IPS-18c (cell line): ENCODE data around the gene TNS1.

ENCODE experiments used
- H3K4me3 ChIP-seq: 2 replicates; pipeline ENCODE4 v1.7.0; 2013; ENCODE audit warnings: low read depth, mild to moderate bottlenecking, low read length, moderate library complexity; ENCODE audit not compliant: insufficient read depth
- H3K9me3 ChIP-seq: one replicate; pipeline ENCODE4 v1.6.1; 2013; ENCODE audit warnings: mild to moderate bottlenecking, low read length, moderate library complexity; ENCODE audit not compliant: control insufficient read depth, insufficient read depth

Gene TNS1

DNA sequence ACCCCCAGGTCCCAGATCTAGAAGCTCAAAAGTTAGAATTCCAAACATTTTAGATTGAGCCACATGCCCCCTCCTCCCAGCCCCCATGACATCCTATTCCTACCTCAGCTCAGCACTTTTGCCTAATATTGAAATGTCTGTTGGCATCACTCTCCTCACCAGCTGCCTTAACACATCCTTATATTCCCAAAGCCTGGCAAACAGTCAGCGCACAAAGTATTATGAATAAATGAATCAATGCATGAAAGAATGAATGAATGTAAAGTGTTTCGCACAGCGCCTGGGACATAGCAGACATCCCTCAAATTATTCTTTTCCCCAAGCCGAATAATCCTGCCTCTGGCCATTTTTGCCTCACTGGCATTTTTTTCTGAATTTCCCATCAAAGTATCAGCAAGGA is 175.8 kb downstream of the TNS1 start:
- H3K4me3 ChIP-seq: no peak overlapping the region

DNA sequence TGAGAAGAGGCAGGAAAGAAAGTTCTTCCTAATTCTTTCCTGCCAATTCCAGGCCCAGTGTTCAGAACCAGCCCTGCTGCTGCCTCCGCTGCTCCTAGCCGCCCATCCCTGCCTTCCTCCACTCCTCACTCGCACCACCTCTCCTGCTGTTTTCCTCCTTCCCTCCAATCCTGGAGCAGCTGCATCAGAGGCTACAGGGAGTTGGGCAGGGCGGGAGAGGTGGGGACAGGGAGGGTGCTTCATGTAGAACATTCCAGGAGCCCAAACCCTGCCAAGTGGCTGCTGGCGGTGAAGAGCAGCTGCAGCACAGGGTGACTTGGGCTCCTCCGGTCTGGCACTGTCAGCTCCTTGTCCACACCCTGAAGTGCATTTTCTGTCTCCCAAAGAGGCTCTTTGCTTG is 176.3 kb downstream of the TNS1 start:
- Histone ChIP-seq H3K4me3 (no peak overlapping the region), H3K9me3 (no peaks in the 10 kb centered on the region)

More for the DNA sequence above, 175.8 kb downstream of the TNS1 start:
- no peaks in the 10 kb centered on the region for H3K9me3 ChIP-seq

DNA sequence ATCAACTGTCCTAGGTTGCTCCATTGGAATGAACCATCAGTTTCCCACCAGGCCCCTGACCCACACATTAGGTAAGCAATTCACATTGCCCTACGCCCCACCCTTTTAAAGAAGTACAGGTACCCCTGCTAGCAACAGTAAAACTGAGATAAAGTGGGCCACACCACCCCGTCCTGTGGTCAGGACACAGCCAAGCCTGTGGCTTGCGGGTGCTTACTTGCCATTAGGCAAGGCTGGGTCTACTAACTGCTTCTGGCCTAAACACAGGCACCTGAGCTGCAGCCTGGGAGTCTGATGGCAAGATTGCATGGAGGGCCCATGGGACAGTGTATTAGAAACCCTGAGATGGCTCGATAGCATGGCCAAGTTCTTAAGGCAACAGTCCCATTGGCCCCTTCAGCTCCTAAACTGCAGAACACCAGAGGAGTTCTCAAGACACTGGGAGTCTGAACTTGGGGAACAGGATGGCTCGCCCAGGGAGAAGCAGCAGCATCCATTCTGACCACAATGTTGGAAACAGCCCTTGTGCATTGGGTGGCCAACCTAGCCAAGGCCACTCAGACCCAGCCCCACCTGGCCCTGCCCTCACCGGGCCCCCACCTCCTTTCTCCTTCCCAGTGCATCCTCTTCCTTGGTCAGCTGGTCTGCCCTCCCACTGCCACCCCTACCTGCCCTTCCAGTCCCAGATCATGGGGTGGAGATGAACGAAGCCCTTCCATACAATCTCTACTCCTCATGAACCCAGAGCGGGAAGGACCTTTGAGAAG is 177.1 kb downstream of the TNS1 start:
- no peaks in the 10 kb centered on the region for H3K9me3 ChIP-seq
- H3K4me3 ChIP-seq: no peak overlapping the region

- no peak overlapping the region for H3K4me3 ChIP-seq
- H3K9me3 ChIP-seq: no peaks in the 10 kb centered on the region
Measured at GRCh38 chr2:217824223-217824622, 178.6 kb downstream of the TNS1 start.

DNA sequence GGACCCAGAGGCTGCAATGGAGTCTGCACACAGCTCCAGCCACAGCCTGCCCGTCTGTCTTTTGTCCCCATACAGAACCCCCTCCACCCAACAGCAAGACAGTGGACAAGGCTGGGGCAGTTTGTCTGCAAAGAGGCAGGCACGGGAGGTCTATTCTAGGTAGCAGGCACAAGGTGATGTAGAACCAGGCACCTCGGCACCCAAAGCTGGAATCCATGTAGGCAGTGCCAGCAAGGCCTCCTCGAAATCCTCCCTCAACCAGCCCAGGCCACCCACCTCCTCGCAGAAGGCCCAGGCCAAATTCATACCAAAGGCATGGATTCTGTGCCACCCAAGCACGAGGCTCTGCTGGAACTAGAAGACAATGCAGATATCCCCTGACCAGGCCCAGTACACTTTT is 179.2 kb downstream of the TNS1 start:
- no peak overlapping the region for H3K4me3 ChIP-seq
- no peaks in the 10 kb centered on the region for H3K9me3 ChIP-seq

DNA sequence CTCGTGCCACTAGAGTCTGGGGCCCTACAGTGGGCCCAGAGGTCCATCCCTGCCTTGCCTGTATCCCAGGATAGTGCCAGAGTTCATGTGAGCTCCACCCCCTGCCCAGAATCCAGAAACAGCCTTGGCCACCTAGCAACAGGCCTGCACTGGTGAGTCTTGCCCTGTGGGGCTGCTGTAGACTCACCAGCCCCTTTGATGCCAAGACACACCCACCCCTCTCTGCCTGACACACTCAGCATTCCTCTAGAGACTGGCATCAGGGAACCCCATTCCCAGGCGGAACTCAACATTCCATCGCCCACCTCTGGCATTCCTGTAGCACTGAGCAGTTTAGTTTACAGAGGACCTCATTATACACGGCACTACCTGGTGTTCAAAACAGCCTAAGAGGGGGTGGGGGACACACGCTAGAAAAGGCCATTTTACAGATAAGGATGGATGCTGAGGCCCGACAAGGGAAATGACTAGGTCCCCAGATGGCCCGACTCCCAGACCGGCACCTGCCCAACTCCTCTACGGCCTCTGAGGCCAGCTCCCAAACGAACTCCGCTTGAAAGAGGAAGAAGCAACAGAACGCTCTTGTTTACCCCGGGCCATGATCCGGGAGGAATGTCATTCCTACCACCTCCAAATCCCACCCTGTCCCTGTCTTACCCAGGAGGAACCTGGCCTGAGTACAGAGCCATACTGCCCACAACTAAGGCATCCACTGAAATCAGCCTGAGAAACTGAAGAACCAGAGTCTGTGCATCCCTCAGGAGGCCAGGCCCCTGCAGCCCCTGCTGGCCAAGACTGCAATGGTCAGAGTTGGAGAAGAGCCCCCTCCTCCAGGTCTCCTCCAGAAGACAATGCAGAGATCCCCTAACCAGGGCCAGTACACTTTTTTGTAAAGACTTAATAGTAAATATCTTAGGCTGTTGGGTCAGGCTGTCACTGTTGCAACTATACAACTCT is 180.2 kb downstream of the TNS1 start:
- no peak overlapping the region for H3K4me3 ChIP-seq
- no peaks in the 10 kb centered on the region for H3K9me3 ChIP-seq

DNA sequence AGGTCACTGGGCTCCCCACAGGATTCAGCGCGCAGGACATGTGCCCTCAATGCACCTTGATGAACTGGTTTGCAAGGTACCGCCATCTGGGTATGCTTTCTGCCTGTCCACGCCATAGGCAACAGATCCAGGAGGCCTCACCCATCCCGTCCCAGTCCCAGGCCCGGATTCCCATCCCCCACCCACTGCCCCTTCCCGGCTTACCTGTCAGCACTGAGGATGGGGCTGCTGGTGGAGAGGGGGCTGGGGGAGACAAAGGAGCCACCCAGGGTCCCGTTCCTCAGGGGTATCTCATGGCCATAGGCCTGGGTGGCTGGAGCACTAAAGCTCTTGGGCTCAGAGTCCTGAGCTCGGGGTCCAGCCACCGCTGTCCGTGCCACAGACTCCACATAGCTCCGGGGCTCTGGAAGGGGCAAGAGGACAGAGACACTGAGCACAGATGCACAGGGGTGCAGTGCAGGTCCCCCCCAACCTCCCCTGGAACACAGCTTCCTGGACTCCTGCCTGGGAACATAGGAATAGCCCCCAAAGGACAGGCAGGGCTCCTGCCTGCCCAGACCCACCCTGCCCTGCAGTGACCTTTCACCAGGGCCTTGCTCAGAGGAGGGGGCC is 181.2 kb downstream of the TNS1 start:
- Histone ChIP-seq H3K4me3 (no peak overlapping the region), H3K9me3 (no peaks in the 10 kb centered on the region)

- Histone ChIP-seq H3K4me3 (no peak overlapping the region), H3K9me3 (no peaks in the 10 kb centered on the region)
Measured at GRCh38 chr2:217820904-217821303, 181.9 kb downstream of the TNS1 start.

DNA sequence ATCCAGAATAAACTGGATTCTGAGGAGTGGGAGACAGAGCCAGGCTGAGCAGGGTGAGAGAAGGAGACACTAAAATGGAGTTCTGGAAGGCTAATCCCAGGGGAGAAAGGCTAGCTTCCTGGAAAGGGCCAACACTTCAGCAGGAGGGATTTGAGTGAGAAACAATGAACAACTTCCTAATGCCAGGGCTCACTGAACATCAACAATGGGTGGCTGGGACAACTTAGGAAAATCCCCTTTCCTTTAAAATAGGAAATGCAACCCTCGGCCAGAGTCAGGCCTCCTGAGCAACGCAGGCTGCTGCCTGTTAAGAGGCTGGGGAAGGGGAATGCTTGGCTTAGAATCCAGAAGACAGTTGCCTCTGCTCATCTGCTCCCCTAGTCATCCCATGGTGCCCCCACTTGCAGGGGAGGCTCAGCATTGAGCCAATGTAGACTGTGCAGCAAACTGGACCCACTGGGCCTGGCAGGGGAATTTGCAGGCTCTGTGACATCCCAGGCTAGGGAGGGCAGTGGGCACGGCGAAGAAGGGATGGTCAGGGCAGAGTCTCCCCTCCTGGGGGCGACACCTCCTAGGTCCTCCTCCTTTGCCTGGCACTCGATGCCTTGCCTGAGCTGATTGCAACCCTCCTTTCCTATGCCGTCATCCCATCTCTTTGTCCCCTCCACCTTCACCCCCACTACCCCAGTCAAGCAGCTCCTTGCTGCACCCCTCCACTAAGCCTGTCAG is 182.5 kb downstream of the TNS1 start:
- H3K4me3 ChIP-seq: no peak overlapping the region
- no peaks in the 10 kb centered on the region for H3K9me3 ChIP-seq

DNA sequence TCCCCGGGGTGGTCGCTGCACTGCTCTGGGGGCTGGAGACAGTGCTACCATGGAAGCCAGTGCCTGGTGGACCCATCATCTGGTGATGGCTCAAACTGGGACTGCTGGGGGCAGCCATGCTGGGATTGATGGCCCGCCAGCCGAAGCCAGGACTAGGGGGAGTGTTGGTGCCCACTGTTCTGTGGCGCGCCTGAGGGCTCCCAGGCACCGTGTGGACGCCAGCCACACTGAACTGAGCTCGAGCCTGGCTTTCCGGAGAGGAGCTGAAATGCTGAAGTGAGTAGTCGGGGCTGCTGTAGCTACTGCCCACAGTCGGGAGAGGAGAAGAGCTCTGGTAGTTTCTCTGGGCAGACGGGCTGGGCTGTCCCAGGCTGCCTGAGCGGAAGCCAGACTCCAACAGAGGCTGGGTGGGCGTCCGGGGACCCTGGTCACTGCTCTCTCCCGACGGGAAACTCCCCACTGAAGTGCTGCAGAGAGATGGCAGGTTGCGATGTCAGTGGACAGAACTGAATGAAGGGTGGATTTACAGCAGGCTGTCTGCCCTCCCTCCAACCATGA is 184.4 kb downstream of the TNS1 start:
- Histone ChIP-seq H3K4me3 (no peak overlapping the region), H3K9me3 (no peaks in the 10 kb centered on the region)

DNA sequence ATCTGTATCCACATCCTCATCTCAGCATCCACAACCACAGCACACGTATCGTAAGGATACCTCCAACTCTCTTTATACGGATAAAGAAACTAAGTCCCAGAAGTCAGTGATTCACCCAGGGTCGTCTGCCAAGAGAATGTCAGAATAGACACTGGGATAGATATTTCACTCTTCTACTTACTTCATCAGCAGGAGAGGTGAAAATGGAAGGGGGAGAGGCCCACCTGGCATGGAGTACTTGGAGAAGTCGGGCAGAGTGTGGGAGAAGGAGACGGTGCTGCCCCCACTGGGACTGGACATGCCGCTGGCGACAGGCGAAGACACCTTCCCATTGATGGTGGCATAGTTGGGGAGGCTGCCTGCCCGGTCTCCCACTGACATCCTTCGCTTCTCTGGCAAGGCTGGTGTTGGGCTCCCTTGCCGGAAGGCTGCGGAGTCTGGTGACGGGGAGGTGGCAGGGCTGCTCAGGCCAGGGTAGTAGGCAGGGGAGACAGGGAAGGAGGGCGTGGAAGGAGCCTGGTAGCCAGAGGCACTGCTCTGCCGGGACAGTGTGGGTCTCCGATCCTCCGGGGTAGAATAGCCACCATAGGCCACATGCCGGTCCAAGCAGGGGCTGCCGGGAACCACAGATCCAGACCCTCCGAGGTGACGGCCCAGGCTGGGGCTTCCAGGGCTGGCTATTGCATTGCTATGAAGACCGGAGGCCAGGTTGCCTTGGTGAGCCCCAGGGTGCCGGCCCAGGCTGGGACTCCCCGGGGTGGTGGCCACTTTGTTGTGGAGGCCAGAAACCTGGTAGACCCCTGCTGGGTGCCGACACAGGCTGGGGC is 185.1 kb downstream of the TNS1 start:
- Histone ChIP-seq H3K9me3 (no peaks in the 10 kb centered on the region), H3K4me3 (no peak overlapping the region)

DNA sequence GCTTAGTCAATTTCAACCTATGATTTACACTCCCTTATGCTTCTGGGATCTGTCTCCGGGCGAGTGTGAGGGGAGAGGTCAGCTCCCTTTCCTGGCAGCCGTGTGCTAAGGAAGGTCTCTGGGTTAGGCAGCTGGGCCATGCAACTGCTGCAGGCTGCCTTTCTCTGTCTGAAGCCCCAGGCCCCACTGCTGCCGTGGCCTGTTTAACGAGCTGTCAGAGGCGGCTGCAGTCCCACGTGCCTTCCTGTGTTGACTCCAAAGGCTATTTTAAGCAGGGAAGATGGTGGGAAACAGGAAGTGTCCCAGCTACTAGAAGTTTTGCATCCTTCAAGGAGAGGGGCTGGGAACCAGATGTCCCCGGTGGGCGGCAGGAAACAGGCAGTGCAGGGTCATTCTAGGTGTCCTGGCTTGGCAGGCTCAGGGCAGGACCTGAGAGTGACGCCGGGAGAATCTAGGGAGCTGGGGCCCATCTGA is 186.4 kb downstream of the TNS1 start:
- Histone ChIP-seq H3K9me3 (no peaks in the 10 kb centered on the region), H3K4me3 (no peak overlapping the region)

- Histone ChIP-seq H3K4me3 (no peak overlapping the region), H3K9me3 (no peaks in the 10 kb centered on the region)
Measured at GRCh38 chr2:217813828-217814227, 189.0 kb downstream of the TNS1 start.

DNA sequence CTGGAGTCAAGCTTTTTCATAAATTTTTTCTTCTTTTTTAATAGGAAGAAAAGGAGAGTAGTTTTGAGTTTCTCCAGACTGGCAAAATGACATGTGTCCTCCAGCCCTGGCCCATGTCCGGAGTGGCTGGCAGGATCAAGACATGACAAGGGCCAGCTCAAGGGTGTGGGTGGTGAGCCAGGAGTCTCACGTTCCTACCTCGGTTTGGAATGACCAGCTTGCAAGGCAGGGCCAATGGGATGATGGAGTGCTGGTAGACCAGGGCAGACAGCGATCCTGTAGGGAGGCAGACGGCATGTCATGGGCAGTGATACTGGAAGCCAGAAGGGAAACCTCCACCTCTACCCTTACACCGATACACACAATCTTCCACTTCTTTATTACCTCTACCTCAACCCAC is 190.6 kb downstream of the TNS1 start:
- no peak overlapping the region for H3K4me3 ChIP-seq
- H3K9me3 ChIP-seq: no peaks in the 10 kb centered on the region

GRCh38 chr2:217810260-217810659 is 192.5 kb downstream of the TNS1 start:
- H3K9me3 ChIP-seq: no peaks in the 10 kb centered on the region
- H3K4me3 ChIP-seq: no peak overlapping the region

DNA sequence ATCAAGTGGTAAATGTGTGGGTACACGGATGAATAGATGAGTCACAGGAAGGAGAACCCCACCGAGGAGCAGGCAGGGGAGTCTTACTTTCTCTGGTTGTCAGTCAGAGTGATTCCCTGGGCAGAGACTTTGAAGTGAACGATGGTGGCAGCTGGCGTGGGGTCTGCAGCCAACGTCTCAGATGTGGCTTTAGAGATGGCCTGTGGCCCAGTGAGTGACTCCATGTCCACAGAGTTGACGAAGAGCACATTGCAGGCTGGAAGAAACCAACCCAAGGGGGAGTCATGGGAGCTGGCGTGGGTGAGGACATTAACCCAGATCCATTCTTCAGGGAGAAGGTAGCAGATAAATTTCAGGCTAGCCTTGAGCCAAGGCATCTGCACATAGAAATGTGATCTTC is 193.1 kb downstream of the TNS1 start:
- no peaks in the 10 kb centered on the region for H3K9me3 ChIP-seq
- H3K4me3 ChIP-seq: no peak overlapping the region
